Retina (tissue), 1 donor: Measurements from ENCODE around the gene PLXND1.
"Not testable (repeated sequence)": the region's sequence is repeated elsewhere in the genome, so short reads cannot be mapped to it uniquely, and the experiment has no call there.

Experiments used
- DNase-seq: peaks from one replicate; pipeline ENCODE4 v3.0.0-alpha.2; 2016

The PLXND1 gene

DNA sequence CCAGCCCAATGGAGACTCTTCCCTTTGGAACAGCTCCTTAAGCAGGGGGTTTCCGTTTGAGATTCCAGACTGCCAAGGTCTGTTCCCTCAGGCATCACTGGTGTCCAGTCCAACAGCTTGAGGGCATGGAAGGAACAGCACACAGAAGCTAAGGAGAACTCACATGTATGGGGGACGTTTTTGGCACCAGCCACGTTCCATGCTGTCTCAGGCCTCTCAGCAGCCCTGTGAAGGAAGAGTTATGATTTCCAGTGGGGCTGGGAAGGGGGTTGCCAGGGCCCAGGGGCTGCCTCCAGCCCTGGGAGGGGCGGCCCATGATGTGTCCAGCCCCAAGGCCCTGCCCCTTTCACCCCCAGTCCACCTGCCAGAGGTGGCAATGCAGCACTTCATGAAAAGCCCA is 85.5 kb downstream of the PLXND1 start:
- DNase-seq, result no peak

- no peak for DNase-seq
Observed at GRCh38 chr3:129519896-129520715, 86.4 kb downstream of the PLXND1 start.

DNA sequence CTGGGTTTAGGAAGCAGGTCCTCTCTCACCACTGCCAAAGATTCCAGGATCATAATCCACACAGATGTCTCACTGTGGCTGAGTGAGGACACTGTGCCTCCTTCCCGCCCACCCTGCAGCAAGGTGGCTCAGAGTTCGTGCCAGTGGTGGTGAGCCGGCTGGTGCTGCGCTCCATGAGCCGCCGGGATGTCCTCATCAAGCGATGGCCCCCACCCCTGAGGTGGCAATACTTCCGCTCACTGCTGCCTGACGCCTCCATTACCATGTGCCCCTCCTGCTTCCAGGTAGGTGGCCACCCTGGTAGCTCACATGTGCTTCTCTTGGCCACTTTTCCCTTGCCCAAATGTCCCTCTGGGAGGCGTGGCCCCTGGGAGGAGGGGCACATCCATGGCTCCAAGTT is 87.0 kb downstream of the PLXND1 start:
- no peak for DNase-seq

DNA sequence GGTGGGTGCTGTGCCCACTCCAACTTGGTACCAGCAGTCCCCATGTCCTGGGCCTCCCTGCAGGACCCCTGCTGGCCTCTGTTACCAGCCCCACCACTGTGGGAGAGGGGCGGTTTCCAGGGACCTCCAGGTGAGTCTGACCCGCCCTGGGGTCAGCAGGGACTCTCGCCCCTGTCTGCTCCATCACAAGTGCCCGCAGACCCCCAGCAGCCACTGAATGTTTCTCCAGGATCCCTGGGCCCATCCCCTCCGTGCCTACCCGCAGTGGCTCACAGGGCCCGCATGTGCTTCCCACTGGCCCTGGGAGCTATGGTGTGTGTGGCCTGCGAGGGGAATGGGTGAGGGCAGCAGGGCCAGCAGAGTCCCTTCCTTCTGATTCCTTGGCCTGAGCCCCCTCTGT is 87.9 kb downstream of the PLXND1 start:
- DNase-seq, result no peak

- no peak for DNase-seq
Observed at GRCh38 chr3:129518038-129518561, 88.4 kb downstream of the PLXND1 start.

GRCh38 chr3:129517516-129517915 is 89.0 kb downstream of the PLXND1 start:
- no peak for DNase-seq

DNA sequence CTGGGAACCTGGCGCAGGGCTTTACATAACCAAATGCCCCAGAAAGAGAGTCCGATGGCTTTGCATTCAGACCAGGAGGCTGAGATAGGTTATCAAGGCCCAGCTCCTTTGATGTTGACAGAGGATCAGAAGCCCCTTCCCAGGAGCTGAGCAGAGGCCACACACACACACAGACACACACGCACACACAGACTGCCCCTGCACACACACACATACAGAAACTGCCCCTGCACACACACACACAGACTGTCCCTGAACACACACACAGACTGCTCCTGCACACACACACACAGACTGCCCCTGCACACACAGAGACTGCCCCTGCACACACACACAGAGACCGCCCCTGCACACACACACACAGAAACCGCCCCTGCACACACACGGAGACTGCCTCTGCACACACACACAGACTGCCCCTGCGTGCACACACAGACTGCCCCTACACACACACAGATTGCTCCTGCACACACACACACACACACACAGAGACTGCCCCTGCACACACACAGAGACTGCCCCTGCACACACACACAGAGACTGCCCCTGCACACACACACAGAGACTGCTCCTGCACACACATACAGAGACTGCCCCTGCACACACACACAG is 90.5 kb downstream of the PLXND1 start:
- not testable (repeated sequence) for DNase-seq

GRCh38 chr3:129515108-129515820 is 91.2 kb downstream of the PLXND1 start:
- DNase-seq, result not testable (repeated sequence)

DNA sequence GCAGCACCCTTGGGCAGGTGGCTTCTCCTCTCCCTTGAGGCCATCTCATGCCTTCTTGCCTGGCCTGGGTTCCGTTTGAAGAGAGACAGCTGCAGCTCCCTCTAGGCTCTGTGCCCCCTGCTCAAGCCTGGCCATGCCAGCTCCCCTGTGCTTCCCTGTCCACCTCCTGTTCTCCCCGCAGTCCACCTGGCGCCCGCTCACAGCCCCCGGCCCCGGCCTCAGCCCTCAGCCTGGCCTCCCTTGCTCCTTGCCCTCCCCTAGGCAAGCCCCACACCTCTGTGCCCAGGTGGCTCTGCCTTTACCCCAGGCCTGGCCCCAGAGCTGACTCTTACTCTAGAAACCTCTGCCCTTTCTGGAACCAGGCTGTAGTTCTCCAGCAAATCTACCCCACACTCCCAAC is 91.9 kb downstream of the PLXND1 start:
- DNase-seq, result no peak

DNA sequence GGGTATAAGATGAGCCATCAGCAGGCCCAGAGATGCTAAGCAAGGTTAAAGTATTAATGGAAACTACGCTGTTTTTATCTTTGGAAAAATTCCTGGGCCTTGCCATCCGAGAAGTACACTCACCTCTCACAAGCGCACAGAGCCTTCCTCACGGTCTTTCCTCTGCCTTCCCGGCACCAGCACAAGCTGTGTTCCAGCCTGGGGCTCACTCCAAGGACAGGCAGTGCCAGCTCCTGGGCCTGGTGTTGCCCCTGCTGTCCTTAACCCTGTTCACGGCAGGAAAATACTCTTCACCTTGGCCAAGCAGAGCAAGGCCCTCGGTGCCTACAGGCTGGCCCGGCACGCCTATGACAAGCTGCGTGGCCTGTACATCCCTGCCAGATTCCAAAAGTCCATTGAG is 92.4 kb downstream of the PLXND1 start:
- DNase-seq, result no peak

DNA sequence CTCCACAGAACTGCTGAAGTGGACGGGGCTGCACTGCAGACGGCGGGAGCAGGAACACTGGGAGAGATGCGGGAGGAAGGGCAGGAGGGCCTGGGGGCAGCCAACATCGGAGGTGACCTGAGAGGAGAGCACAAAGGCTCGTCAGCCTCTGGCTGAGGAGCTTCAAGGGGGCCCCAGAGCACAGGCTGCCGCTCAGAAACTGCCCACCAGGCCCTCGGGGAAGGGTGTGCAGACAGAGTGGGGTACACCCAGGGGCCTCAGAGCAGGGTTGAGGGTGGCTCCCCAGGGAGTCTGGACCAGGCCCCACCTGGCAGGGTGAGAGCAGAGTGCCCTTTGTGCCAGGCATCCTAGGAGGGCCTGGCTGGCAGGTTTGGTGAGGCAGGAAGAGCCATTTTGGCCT is 92.8 kb downstream of the PLXND1 start:
- no peak for DNase-seq

DNA sequence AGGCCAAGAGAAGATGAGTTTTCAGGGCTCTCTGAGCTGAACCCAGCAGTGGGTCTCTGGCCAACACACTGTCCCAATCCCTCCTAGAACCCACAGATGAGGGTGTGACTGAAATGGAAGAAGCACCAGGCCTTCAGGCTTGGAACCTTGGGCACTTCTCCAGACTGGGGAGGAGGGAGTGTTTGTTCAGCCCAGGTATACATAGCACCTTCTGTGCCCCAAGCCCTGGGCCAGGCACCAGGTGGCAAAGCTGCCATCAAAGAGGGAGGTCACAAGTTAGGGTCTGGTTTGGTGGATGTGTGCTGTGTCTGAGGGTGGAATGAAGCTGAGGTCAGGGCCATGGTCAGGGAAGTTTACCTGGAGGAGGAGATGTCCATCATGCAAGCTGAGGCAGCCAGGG is 93.9 kb downstream of the PLXND1 start:
- no peak for DNase-seq

DNA sequence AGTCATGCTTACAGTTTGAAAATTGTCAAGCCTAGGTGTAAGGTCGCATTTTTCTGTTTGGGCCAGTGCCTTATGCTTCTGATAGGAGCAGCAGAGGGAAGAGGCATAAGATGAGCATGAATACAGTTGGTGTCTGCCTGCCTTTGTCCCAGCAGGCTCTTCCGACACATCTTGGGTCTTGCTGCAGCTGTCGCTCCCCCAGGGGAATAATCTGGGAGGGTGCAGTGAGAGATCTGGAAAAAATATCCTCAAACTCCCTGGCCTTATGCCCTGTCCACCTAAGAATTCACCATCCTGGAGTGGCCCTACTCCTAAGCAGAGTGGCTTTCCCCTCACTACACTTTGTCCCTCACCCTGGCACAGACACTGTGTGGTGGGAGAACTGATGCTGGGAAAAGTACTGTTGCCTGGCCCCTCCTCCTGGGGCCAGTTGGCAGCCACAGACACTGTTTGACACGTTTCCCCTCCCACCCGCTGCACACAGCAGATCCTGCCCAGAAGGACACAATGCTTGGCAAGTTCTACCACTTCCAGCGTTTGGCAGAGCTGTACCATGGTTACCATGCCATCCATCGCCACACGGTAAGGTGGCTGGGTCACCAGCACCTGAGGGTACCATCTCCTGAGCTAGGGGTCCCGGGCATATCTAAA is 99.2 kb downstream of the PLXND1 start:
- no peak for DNase-seq

- DNase-seq, result no peak
Observed at GRCh38 chr3:129506231-129506742, 100.2 kb downstream of the PLXND1 start.

DNA sequence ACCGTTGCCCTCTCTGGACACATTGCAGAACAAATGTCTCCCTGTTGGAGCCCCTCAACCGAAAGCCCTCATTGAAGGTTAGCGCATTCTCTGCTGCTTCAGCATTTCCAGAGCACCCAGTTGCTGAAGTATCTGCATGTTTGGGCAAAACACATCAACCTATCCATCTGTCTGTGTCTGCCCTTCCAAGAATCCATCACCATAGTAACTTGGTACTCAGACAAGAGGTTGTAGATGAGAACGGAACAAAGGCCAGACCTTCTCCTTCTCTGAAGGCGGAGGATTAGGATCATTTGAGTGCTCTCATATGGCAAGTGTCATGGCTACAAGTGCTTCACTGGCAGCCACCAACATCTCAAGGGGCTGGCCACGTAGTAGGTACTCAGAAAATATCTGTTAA is 101.1 kb downstream of the PLXND1 start:
- no peak for DNase-seq
